Activated naive CD4-positive, alpha-beta T cell treated with anti-CD3 and anti-CD28 coated beads for 36 hours (primary cell): ENCODE results near the gene AOAH. TPM values are rescaled to one million over a fixed set of nuclear protein-coding genes. Genes with fewer than 3 reads are reported as not detected.

Experiments
- CTCF ChIA-PET: fragments of 350-600 bp; sonication (Branson Sonifier 250); formaldehyde crosslinking; loops from one replicate; lab custom pipeline; 2021; ENCODE audit warnings: antibody characterized with exemption; lab: Charles Lee
- DNase-seq: peaks from one replicate; pipeline ENCODE4 v3.0.0-alpha.2; 2020
- H3K27ac Mint-ChIP-seq: one replicate; pipeline ENCODE4 v1.8.0; 2021; ENCODE audit warnings: mild to moderate bottlenecking, mixed read lengths
- H3K27me3 Mint-ChIP-seq: one replicate; pipeline ENCODE4 v1.8.0; 2021; ENCODE audit warnings: low read depth, mixed read lengths
- H3K36me3 Mint-ChIP-seq: one replicate; pipeline ENCODE4 v1.8.0; 2021; ENCODE audit warnings: low read depth, mixed read lengths
- H3K4me1 Mint-ChIP-seq: one replicate; pipeline ENCODE4 v1.8.0; 2021; ENCODE audit warnings: low read depth, mixed read lengths
- H3K4me3 Mint-ChIP-seq: one replicate; pipeline ENCODE4 v1.8.0; 2021; ENCODE audit warnings: mild to moderate bottlenecking, moderate library complexity, mixed read lengths
- H3K9me3 Mint-ChIP-seq: one replicate; pipeline ENCODE4 v1.8.0; 2021; ENCODE audit warnings: mixed read lengths
- intact Hi-C: fragments of 100-400 bp; cut with micrococcal nuclease; formaldehyde crosslinking; loops from one replicate; pipeline ENCODE4 v1.15.1; 2023
- total RNA-seq, 2 experiments: library from RNA; stranded (reverse); gene quantifications; one replicate each; pipeline ENCODE4 v1.2.3, GENCODE V29; 2021

AOAH gene
- total RNA-seq, 2 experiments from 2014 or later, result 0.67 to 1.2 TPM

- peaks cover 12% of the 10 kb centered on the region for H3K9me3 Mint-ChIP-seq
- H3K27me3 Mint-ChIP-seq, result no peaks in the 10 kb centered on the region
- H3K4me1 Mint-ChIP-seq, result peaks cover 11% of the 10 kb centered on the region
- intact Hi-C loops, result no loop called here
- H3K27ac Mint-ChIP-seq, result no peak overlapping the region
- no peak for DNase-seq
- peaks cover 6% of the 10 kb centered on the region for H3K36me3 Mint-ChIP-seq
- CTCF ChIA-PET, result no interaction called here
- no peak overlapping the region for H3K4me3 Mint-ChIP-seq
These were observed 148.5 kb downstream of the AOAH start for GRCh38 chr7:36575832-36576231.

- Mint-ChIP-seq H3K27me3 (no peaks in the 10 kb centered on the region), H3K9me3 (peaks cover 5% of the 10 kb centered on the region), H3K4me3 (no peak overlapping the region), H3K4me1 (peaks cover 20% of the 10 kb centered on the region), H3K27ac (no peak overlapping the region), H3K36me3 (peaks cover 6% of the 10 kb centered on the region)
- intact Hi-C loops, result no loop called here
- CTCF ChIA-PET, result no interaction called here
- no peak for DNase-seq
These were observed 151.2 kb downstream of the AOAH start for GRCh38 chr7:36573066-36573465.

- intact Hi-C loops, result no loop called here
- no peak for DNase-seq
- H3K9me3 Mint-ChIP-seq, result no peaks in the 10 kb centered on the region
- no peak overlapping the region for H3K4me3 Mint-ChIP-seq
- H3K27me3 Mint-ChIP-seq, result no peaks in the 10 kb centered on the region
- CTCF ChIA-PET, result interaction anchor here (0.6 to 1.4 kb wide), 3 partner anchors 26 to 67 kb away, joined by 3 to 4 read pairs (median 3); no protein-coding TSS in a partner anchor
- no peak overlapping the region for H3K27ac Mint-ChIP-seq
- H3K4me1 Mint-ChIP-seq, result peaks cover 20% of the 10 kb centered on the region
- H3K36me3 Mint-ChIP-seq, result no peaks in the 10 kb centered on the region
These were observed 153.1 kb downstream of the AOAH start for GRCh38 chr7:36571190-36571560.

- H3K27ac Mint-ChIP-seq, result no peak overlapping the region
- H3K4me3 Mint-ChIP-seq, result no peak overlapping the region
- peaks cover 20% of the 10 kb centered on the region for H3K4me1 Mint-ChIP-seq
- DNase-seq, result no peak
- CTCF ChIA-PET, result interaction anchor here (0.6 kb wide), 1 partner anchor 789 kb away, joined by 6 read pairs; no protein-coding TSS in a partner anchor
- H3K9me3 Mint-ChIP-seq, result no peaks in the 10 kb centered on the region
- H3K27me3 Mint-ChIP-seq, result no peaks in the 10 kb centered on the region
- intact Hi-C loops, result no loop called here
- H3K36me3 Mint-ChIP-seq, result no peaks in the 10 kb centered on the region
These were observed 153.6 kb downstream of the AOAH start for GRCh38 chr7:36570528-36571189.

- Mint-ChIP-seq H3K9me3 (no peaks in the 10 kb centered on the region), H3K4me3 (no peak overlapping the region), H3K36me3 (no peaks in the 10 kb centered on the region), H3K4me1 (peaks cover 14% of the 10 kb centered on the region), H3K27ac (no peak overlapping the region), H3K27me3 (no peaks in the 10 kb centered on the region)
- intact Hi-C loops, result no loop called here
- no peak for DNase-seq
- CTCF ChIA-PET, result no interaction called here
These were observed 155.8 kb downstream of the AOAH start for GRCh38 chr7:36568452-36568849.

- Mint-ChIP-seq H3K4me1 (peaks cover 14% of the 10 kb centered on the region), H3K4me3 (no peak overlapping the region), H3K27ac (no peak overlapping the region), H3K27me3 (no peaks in the 10 kb centered on the region), H3K9me3 (no peaks in the 10 kb centered on the region), H3K36me3 (no peaks in the 10 kb centered on the region)
- no peak for DNase-seq
- CTCF ChIA-PET, result interaction anchor here (1.1 kb wide), 1 partner anchor 614 kb away, joined by 4 read pairs; no protein-coding TSS in a partner anchor
- intact Hi-C loops, result no loop called here
These were observed 156.4 kb downstream of the AOAH start for GRCh38 chr7:36567699-36568451.

- CTCF ChIA-PET, result no interaction called here
- Mint-ChIP-seq H3K36me3 (no peaks in the 10 kb centered on the region), H3K9me3 (no peaks in the 10 kb centered on the region), H3K27ac (no peak overlapping the region), H3K27me3 (no peaks in the 10 kb centered on the region), H3K4me3 (no peak overlapping the region), H3K4me1 (peaks cover 11% of the 10 kb centered on the region)
- DNase-seq, result no peak
- intact Hi-C loops, result no loop called here
These were observed 158.4 kb downstream of the AOAH start for GRCh38 chr7:36565792-36566356.

- CTCF ChIA-PET, result no interaction called here
- Mint-ChIP-seq H3K4me1 (peaks cover 2% of the 10 kb centered on the region), H3K27me3 (no peaks in the 10 kb centered on the region), H3K36me3 (no peaks in the 10 kb centered on the region), H3K9me3 (peaks cover 2% of the 10 kb centered on the region), H3K27ac (no peak overlapping the region), H3K4me3 (no peak overlapping the region)
- DNase-seq, result no peak
- intact Hi-C loops, result no loop called here
These were observed 159.8 kb downstream of the AOAH start for GRCh38 chr7:36564489-36564888.

- H3K4me1 Mint-ChIP-seq, result peaks cover 2% of the 10 kb centered on the region
- DNase-seq, result no peak
- H3K9me3 Mint-ChIP-seq, result peaks cover 2% of the 10 kb centered on the region
- no peaks in the 10 kb centered on the region for H3K36me3 Mint-ChIP-seq
- no peaks in the 10 kb centered on the region for H3K27me3 Mint-ChIP-seq
- no peak overlapping the region for H3K27ac Mint-ChIP-seq
- CTCF ChIA-PET, result no interaction called here
- H3K4me3 Mint-ChIP-seq, result no peak overlapping the region
- intact Hi-C loops, result no loop called here
These were observed 160.5 kb downstream of the AOAH start for GRCh38 chr7:36563706-36564327.

GRCh38 chr7:36562121-36562520, 162.2 kb downstream of the AOAH start:
- no peaks in the 10 kb centered on the region for H3K27me3 Mint-ChIP-seq
- CTCF ChIA-PET, result interaction anchor here (0.7 kb wide), 1 partner anchor 586 kb away, joined by 3 read pairs; no protein-coding TSS in a partner anchor
- H3K4me1 Mint-ChIP-seq, result peaks cover 2% of the 10 kb centered on the region
- H3K9me3 Mint-ChIP-seq, result peaks cover 3% of the 10 kb centered on the region
- intact Hi-C loops, result no loop called here
- no peaks in the 10 kb centered on the region for H3K36me3 Mint-ChIP-seq
- H3K4me3 Mint-ChIP-seq, result no peak overlapping the region
- no peak for DNase-seq
- no peak overlapping the region for H3K27ac Mint-ChIP-seq

- Mint-ChIP-seq H3K4me1 (no peaks in the 10 kb centered on the region), H3K27me3 (no peaks in the 10 kb centered on the region), H3K9me3 (peaks cover 1% of the 10 kb centered on the region), H3K4me3 (no peak overlapping the region), H3K27ac (no peak overlapping the region), H3K36me3 (no peaks in the 10 kb centered on the region)
- no peak for DNase-seq
- intact Hi-C loops, result no loop called here
- CTCF ChIA-PET, result interaction anchor here (0.6 kb wide), 1 partner anchor 31 kb away, joined by 3 read pairs; no protein-coding TSS in a partner anchor
These were observed 175.3 kb downstream of the AOAH start for GRCh38 chr7:36549029-36549428.

GRCh38 chr7:36547416-36547815, 176.9 kb downstream of the AOAH start:
- Mint-ChIP-seq H3K4me3 (no peak overlapping the region), H3K4me1 (no peaks in the 10 kb centered on the region), H3K9me3 (no peaks in the 10 kb centered on the region), H3K36me3 (no peaks in the 10 kb centered on the region), H3K27me3 (no peaks in the 10 kb centered on the region), H3K27ac (no peak overlapping the region)
- intact Hi-C loops, result no loop called here
- DNase-seq, result no peak
- CTCF ChIA-PET, result interaction anchor here (0.6 kb wide), 1 partner anchor 60 kb away, joined by 3 read pairs; no protein-coding TSS in a partner anchor
